GM21529 (cell line): ENCODE data around the gene SNRNP200.
"Not testable (repeated sequence)": the region's sequence is repeated elsewhere in the genome, so short reads cannot be mapped to it uniquely, and the experiment has no call there.

Experiments used
- ATAC-seq: cut with Tn5 transposase; IDR thresholded peaks from one replicate; pipeline ENCODE4 v1.9.1; 2021; ENCODE audit not compliant: unreplicated experiment

The SNRNP200 gene

DNA sequence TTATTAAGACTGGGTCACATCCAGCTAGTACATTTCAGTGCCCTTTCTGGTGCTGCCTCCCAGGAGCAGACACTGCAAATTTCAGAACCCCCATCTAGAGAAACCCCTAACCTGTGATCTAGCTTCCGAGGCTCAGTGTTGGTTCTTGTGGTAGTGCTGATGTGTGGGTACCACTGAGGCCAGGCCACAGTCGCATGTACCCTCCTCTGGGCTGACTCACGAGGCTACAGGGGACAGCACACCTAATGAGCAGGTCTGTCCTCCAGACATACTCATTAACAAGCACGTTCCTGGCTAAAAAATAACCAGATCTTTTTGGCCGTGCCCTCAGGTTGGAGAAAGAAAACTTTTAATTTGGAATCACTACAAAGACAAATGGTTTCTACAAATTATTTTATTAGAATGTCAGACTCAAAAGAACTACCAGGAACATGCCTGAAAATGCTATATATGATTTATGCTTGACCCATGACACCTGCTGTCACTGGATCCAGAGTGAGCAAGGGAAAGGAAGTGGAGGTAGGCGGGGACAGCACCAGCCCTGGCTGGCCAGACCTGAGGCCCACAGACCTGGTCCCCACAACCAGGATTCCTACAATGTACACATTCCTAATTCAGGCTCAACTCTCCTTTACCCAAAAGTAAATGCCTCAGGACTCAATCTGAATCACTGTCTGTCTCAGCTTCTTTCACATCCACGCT is 30.8 kb downstream of the SNRNP200 start:
- ATAC-seq: no peak

GRCh38 chr2:96273763-96274162 is 31.6 kb downstream of the SNRNP200 start:
- no peak for ATAC-seq

GRCh38 chr2:96271995-96272394 is 33.4 kb downstream of the SNRNP200 start:
- ATAC-seq: no peak

DNA sequence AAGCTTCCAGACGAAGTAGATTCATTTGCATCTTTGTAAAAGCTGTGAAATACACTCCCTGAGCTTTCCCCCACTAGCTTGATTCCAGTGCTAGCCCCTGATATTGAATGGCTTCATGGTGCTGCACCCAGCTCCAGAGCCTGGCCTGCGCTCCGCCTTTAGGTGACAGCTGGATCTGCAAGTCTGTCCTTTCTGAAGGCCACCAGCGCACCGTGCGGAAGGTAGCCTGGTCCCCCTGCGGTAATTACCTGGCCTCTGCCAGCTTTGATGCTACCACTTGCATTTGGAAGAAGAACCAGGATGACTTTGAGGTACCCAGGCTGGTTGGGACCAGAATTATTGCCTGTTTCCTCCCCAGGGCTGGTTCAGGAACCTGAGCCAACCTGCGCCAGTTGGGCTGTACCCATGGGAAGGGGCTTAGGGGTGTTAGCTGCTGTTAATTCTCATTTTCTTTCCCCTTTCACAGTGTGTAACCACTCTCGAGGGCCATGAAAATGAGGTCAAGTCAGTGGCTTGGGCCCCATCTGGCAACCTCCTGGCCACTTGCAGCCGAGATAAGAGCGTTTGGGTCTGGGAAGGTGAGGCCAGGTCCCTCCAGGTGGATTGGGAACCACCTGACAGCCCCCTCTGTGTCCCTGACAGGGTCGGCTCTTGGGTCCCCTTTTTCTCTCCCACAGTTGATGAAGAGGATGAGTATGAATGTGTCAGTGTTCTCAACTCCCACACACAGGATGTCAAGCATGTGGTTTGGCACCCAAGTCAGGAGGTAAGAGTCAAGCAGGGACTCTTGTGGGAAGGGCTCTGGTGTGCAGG is 38.0 kb downstream of the SNRNP200 start:
- no peak for ATAC-seq

DNA sequence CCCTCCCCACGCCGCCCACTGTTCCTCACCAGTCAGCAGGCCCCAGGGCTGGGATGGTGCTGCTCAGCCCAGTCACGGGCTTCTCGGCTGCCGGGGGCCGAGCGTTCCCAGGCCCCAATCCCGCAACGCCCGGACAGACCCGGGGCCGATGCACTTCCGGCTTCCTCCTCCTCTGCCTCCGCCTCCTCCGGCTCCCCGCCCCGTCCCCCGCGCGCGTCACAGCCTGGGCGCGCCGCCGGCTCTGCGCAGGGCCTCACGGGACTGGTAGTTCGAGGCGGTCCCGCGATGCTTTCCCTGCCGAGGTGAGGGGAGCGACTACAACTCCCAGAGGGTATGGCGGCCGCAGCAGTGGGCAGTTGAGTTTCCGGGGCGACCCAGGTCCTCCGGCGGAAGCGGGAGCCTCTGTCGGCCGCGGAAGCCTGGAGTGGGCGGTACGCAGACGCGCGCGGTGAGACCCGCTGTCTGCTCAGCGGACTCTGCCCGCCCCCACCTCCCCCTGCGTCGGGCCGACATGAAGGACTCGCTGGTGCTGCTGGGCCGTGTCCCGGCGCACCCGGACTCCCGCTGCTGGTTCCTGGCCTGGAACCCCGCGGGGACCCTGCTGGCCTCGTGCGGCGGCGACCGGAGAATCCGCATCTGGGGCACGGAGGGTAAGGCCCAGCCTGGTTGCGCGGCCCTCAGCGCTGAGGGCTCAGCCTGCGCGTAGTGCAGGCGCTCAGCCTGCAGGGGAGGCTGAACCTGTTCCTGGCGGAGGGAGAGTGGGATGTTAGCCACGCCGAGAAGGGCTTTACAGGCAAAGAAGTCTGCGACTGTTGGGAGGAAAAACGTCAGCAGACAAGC is 39.3 kb downstream of the SNRNP200 start, which contains the start of the genes CIAO1 and TMEM127:
Gene CIAO1, plus strand, starts transcription at position 386 of the 840 bp plus-strand sequence. Its CDS starts 126 bp downstream, at position 512.
Gene TMEM127, minus strand, starts transcription at position 158 of the 840 bp plus-strand sequence. CDS start 616 bp downstream, outside the sequence.
- peak; percentile 93 for ATAC-seq

GRCh38 chr2:96265349-96265839 is 40.0 kb downstream of the SNRNP200 start:
- peak; percentile 15 for ATAC-seq

- no peak for ATAC-seq
These were observed 40.5 kb downstream of the SNRNP200 start for GRCh38 chr2:96264656-96265348.

- no peak for ATAC-seq
These were observed 41.3 kb downstream of the SNRNP200 start for GRCh38 chr2:96264086-96264485.

GRCh38 chr2:96262306-96262705 is 43.0 kb downstream of the SNRNP200 start:
- no peak for ATAC-seq

GRCh38 chr2:96261328-96262003 is 43.9 kb downstream of the SNRNP200 start:
- ATAC-seq: no peak

- peak; percentile 51 for ATAC-seq
These were observed 44.7 kb downstream of the SNRNP200 start for GRCh38 chr2:96260387-96261260.

- ATAC-seq: no peak
These were observed 45.8 kb downstream of the SNRNP200 start for GRCh38 chr2:96259497-96259921.

DNA sequence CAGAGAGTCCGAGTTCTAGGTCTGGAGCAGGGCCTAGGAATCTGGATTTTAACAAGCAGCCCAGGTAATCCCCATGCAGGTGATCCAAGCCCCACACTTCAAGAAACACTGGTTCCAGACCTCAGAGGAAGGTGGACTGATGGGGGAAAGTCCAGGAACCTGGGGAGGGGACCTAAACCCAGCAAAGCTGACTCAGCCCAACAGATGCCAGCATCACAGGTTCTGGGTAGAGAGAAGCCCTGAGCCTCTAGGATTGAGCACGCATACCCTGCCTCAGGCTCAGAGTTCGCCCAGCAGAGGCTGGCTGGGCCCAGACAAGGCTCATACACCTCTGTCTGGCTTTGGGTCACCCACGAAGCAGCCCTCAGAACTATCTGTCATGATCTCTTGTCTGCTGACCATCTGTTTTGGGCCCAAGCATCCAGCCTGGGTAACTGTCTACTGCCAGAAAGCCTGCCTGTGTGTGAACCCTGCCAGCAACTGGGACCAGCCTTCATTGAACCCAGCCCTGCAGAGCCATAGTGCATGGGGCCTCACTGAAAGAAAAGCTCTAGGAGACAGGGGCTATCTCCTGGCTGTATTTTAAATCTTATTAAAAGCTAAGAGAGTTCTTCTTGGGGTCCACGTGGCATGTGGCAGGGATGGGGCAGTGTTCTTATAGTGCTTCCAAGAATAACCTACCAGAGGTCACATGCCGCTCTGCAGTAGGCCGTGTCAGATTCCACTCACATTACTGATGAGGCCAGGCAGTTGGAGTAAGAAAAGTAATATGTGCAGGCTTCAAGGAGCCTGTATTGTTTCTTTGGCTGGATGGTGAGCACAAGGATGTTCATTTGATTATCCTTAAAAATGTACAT is 47.0 kb downstream of the SNRNP200 start:
- no peak for ATAC-seq

DNA sequence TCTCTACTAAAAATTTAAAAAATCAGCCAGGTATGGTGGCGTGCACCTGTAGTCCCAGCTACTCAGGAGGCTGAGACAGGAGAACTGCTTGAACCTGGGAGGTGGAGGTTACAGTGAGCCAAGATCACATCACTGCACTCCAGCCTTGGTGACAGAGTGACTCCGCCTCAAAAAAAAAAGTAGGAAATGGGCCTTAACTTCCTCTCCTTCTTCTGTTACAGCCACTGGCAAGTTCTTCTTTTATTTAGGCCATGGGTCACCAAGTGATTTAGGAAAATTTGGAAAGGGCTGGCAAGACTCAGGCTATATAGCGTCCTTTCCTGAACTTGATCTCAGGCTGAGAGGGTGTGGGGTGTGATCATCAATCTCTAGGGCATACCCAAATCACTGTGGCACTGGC is 47.6 kb downstream of the SNRNP200 start:
- not testable (repeated sequence) for ATAC-seq

GRCh38 chr2:96256611-96257113 is 48.7 kb downstream of the SNRNP200 start:
- no peak for ATAC-seq

DNA sequence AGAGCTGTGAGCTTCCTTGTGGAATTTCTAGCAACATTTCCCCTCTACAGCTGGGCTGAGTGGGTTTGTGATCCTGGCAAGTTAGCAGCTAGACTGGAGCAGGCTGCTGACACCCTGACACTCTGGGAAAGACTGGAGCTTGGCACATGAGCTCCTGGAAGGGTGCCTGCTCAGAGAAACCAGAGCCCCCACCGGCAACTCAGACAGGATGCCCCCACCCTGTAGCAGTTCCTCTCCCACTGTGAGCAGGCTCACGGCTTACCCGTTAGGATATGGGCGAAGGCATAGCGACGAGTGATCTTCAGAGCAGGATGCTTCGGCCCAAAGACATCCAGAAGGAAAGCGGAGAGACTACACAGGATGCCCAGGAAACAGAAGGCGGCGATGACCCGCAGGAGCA is 50.8 kb downstream of the SNRNP200 start:
- no peak for ATAC-seq

GRCh38 chr2:96253006-96253405 is 52.3 kb downstream of the SNRNP200 start:
- no peak for ATAC-seq

DNA sequence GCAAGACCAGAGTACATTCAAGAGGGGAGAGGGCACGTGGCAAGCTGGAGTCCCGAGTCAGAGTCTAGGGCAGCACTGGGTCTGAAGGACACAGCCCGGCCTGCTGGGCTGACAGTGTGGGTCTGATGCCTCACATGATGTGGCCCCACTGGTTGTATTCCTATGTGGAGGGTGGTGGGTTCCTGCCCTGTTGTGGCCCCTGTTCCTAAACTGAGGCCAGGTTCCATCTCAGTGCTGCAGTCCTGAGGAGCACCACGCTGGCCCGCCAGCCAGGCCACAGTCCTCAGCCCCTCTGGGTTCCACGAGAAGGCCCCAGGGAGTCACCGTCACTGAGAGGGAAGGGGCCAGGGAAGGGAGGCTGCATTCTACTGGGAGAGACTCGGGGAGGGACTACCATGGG is 52.8 kb downstream of the SNRNP200 start:
- ATAC-seq: no peak
